ENCODE data around the gene PANK3. TPM values are rescaled to one million over a fixed set of nuclear protein-coding genes. Genes with fewer than 3 reads are reported as not detected.

Gene PANK3
- total RNA-seq, 4 donors from 2014 or later, result 25.8 to 44.2 (median 34.5) TPM

DNA sequence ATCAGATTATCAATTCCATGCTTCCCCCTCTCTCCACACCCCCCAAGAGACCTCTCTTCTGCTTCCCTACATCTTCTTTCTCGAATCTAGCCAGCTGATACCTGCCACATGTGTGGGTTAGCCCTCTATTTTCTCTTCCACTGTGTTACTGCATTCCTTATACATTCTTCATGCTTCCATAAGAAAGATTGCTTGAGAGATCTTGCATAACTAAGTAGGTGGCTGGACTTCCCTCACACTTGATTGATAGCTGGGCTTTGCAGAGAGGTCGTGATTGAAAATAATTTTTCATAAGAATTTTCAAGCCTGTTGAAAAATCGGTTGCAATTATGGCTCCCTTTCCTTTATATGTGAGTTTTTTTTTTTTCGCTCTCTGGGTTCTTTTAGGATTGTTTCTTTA, 33.0 kb upstream of the PANK3 start:
- TF ChIP-seq, protein P1, sequence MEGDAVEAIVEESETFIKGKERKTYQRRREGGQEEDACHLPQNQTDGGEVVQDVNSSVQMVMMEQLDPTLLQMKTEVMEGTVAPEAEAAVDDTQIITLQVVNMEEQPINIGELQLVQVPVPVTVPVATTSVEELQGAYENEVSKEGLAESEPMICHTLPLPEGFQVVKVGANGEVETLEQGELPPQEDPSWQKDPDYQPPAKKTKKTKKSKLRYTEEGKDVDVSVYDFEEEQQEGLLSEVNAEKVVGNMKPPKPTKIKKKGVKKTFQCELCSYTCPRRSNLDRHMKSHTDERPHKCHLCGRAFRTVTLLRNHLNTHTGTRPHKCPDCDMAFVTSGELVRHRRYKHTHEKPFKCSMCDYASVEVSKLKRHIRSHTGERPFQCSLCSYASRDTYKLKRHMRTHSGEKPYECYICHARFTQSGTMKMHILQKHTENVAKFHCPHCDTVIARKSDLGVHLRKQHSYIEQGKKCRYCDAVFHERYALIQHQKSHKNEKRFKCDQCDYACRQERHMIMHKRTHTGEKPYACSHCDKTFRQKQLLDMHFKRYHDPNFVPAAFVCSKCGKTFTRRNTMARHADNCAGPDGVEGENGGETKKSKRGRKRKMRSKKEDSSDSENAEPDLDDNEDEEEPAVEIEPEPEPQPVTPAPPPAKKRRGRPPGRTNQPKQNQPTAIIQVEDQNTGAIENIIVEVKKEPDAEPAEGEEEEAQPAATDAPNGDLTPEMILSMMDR (IDR thresholded peaks at IDR 0.05; ENCODE audit: low read depth), result no peak

DNA sequence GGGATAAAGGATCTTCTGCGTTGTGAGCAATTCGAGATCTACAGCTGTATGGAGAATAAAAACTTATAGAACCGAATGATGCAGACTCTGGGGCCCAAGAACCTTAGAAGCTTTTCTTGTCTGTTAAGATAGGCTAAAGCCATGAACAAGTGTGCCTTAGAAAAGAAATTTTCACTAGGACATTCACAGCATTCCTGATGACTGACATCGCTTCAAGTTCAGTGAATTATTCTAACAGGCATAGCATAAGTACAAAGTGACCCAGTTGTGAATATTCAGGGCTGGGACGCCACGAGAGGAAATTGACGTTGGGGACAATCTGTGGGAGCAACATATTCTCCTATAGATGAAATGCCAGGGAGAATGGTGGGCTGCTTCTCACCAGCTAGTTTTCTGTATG, 32.0 kb upstream of the PANK3 start:
- TF ChIP-seq, protein P1 (IDR thresholded peaks at IDR 0.05; ENCODE audit: low read depth), result no peak

DNA sequence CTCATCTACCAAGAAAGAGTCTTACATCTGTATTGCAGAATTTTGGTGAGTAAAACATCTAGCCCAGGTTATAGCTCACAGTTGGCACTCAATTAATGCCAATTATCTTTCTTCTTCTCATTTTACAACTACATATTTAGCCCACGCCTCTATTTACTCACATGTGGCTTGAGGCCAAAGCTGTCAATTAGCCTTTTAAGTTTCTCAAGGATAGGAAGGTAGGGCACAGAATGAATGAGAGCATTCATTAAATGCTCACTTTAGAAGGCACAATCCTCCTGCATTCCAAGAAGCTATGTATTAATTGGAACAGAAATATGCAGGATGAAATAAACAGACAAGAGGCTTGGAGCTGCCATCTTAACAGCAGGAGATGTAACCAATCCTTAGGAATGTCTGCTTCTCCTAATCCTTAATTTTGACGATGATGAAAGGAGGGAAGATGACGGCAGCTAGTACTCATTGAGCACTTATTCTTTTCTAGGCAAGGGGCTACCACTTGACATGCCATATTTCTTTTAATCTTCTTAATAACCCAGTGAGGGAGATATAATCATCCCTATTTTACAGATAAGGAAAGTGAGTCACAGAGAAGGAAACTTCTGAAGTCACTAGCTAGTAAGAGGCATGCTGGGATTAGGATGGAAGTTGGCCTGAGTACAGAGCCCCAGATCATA, 30.8 kb upstream of the PANK3 start:
- TF ChIP-seq, protein P1 (IDR thresholded peaks at IDR 0.05; ENCODE audit: low read depth), result no peak

- TF ChIP-seq, protein P1 (IDR thresholded peaks at IDR 0.05; ENCODE audit: low read depth), result no peak
Observed at GRCh38 chr5:168608821-168609220, 29.7 kb upstream of the PANK3 start.

DNA sequence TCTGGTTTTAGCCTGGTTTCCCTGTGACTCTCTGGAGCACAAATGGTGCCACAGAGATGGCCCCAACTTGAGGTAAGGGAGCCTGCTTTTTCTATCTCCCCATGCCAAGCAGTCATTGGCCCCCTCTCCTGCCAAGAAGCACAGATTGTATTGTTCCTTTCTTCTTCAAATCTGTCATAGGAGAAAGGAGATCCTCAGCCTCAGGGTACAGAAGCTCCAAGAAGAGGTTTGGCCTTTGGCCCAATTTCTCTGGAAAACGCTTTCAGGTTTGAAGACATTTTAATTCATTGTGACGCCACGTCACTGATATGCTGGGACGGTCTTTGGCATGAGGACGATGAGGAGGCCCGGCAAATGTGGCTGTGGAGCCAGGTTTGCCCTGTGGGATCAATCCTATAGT, 29.2 kb upstream of the PANK3 start:
- TF ChIP-seq, protein P1 (IDR thresholded peaks at IDR 0.05; ENCODE audit: low read depth), result no peak

DNA sequence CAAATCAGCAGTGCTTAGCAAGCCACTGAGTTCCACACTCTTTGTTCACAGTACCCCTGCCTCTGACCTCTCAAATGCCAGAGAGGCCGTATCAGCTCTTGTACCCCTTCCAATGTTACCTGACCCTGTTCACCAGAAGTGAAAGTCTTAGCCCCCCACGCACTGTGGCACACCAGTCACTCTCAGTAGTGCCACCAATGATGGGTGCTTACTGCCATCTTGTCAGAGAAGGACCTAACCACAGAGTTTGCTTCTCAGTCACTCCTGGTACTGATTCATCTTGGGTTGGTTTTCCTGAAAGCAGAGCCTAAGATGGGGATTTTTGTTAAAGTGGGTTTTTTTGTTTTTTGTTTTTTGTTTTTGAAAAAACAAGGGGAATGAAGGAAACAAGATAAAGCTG, 28.8 kb upstream of the PANK3 start:
- TF ChIP-seq, protein P1 (IDR thresholded peaks at IDR 0.05; ENCODE audit: low read depth), result no peak

- TF ChIP-seq, protein P1 (IDR thresholded peaks at IDR 0.05; ENCODE audit: low read depth), result no peak
Observed at GRCh38 chr5:168606562-168606961, 27.4 kb upstream of the PANK3 start.
